Sigmoid colon (tissue), 4 donors: Measurements from ENCODE around the gene CAMTA1.

Source experiments
- POLR2A ChIP-seq, 2 donors: fragments of 450-650 bp; IDR thresholded peaks; one replicate each; pipeline ENCODE4 v1.6.1; 2016; ENCODE audit warnings: antibody characterized with exemption in 2 of 2, mild to moderate bottlenecking in 2 of 2, moderate library complexity in 2 of 2
- POLR2AphosphoS5 ChIP-seq, 4 donors: sonication (generic); formaldehyde crosslinking; IDR thresholded peaks; one replicate each; pipeline ENCODE4 v1.6.1; 2017; ENCODE audit warnings: antibody characterized with exemption in 4 of 4
- TF ChIP-seq, protein P1 (sequence below), 4 experiments: fragments of 450-650 bp in 3 of 4; fragments of 200-600 bp in 1 of 4; IDR thresholded peaks; one replicate each; pipeline ENCODE4 v1.5.1; 2016 to 2019; ENCODE audit warnings: antibody characterized with exemption in 4 of 4, mild to moderate bottlenecking in 3 of 4, moderate library complexity in 2 of 4

DNA sequence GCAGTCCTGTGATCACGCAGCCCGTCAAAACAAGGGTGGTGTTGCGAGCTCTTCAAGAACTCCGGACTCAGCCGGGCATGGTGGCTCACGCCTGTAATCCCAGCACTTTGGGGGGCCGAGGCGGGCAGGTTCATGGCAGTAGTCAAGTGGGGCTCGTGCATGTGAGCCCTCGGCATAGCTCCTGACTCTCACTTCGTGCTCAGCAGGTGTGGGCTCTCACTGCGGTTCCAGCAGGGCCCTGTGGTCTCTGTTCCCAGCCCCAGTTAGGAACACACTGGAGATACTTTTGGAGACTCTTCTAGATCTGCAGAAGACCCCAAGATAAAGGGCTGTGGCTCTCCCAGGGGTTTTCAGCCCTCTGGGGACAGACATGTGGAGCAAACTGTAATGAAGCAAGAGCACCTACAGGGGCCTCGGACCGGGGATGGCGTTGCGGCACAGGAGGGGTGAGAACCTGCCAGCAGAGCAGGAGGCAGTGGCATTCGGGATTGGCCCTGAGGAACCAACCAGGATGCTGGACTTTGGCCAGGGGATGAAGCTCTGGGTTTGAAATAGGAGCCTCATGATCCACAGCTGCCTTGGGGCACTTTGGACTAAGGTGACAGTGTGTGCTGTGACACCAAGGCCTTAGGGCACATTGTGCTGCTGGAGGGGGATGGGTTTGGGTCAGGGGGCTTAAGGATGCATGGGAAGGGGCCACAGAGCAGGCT is 443.2 kb downstream of the CAMTA1 start:
- no peak for TF ChIP-seq POLR2A (IDR thresholded peaks at IDR 0.05)
- TF ChIP-seq, protein P1, sequence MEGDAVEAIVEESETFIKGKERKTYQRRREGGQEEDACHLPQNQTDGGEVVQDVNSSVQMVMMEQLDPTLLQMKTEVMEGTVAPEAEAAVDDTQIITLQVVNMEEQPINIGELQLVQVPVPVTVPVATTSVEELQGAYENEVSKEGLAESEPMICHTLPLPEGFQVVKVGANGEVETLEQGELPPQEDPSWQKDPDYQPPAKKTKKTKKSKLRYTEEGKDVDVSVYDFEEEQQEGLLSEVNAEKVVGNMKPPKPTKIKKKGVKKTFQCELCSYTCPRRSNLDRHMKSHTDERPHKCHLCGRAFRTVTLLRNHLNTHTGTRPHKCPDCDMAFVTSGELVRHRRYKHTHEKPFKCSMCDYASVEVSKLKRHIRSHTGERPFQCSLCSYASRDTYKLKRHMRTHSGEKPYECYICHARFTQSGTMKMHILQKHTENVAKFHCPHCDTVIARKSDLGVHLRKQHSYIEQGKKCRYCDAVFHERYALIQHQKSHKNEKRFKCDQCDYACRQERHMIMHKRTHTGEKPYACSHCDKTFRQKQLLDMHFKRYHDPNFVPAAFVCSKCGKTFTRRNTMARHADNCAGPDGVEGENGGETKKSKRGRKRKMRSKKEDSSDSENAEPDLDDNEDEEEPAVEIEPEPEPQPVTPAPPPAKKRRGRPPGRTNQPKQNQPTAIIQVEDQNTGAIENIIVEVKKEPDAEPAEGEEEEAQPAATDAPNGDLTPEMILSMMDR (IDR thresholded peaks at IDR 0.05) = no peak
- TF ChIP-seq POLR2AphosphoS5 (IDR thresholded peaks at IDR 0.05) = no peak
